Nucleus accumbens (tissue), 56 donors: Measurements from ENCODE around the gene DMTF1.

Experiments used
- DNase-seq, 56 donors: peaks; one replicate each; lab custom pipeline; 2025; lab: John Stamatoyannopoulos, UW

Gene DMTF1

DNA sequence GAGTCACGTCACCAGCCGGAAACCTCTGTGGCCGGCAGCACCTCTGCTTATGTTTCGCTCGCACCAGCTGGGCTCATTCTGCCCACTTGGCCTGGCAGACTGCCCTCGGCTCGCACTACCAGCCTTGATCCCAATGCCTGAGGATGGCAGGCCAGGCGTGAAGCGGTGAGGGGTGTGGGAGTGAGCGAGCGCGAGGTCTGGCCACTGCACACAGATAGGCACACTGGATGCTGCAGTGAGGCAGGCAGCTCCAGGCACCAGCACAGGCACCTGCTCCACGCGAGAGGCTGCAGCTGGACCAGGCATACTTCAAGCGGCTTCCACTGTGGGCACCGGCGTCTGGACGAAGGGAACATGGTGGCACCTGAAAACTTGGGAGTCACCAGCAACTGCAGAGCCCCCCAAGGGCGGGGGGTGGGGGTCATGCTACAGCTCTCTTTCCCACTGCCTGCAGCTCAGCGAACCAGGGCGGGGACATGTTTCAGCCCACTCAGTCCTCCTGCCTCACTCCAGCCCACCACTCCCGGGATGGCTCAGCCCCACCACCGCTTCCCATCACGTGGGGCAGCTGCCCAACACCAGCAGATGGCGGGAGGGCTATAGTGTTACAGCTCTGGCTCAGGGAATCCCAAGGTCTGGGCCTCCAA, 5.4 kb upstream of the DMTF1 start:
- DNase-seq, result no peak

DNA sequence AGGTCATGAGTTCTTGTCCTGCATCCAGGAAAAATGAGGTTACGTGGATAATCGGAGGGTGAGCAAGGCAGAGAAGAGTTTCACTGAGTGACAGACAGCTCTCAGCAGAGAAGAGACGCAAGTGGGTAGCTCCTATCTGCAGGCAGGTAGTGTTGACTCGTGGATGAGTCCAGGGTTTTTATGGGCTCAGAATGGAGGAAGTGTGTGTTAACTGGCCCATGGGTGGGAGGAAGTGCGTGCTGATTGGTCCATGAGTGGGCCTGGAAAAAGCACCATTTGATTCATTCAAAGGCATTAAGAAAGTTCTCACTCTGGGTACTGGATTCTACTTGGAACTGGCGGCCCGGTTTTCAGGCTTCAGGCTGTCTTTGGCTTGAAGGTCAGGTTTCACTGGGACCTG, 4.8 kb upstream of the DMTF1 start:
- no peak for DNase-seq

DNA sequence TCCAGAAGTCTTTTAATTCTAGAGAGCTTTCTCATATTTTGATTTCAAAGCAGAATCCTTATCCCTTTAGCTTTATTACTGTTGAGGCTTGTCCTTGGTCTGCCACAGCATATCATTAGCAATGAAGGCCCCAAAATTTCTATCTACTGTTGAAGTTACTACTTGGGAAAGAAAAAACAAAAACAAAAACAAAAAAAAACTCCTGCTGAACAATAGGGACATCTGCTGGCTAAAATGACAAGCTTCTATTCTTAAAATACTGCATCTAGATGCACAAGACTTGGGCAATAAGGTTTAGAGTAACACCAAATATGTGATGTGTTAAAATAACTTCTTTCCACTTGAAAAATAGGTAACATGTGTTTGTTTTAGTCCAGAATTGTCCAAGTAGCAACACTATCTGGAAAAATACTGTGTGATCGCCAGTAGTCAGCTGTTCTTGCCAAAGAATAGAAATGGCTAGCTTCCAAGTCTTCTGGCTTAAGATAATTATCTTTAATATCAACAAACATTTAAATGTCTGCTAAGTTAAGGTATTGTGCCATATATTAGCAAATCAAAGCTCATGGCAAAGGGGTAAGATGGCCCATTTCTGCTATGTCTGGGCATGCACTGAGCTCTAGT, 3.8 kb upstream of the DMTF1 start:
- no peak for DNase-seq

DNA sequence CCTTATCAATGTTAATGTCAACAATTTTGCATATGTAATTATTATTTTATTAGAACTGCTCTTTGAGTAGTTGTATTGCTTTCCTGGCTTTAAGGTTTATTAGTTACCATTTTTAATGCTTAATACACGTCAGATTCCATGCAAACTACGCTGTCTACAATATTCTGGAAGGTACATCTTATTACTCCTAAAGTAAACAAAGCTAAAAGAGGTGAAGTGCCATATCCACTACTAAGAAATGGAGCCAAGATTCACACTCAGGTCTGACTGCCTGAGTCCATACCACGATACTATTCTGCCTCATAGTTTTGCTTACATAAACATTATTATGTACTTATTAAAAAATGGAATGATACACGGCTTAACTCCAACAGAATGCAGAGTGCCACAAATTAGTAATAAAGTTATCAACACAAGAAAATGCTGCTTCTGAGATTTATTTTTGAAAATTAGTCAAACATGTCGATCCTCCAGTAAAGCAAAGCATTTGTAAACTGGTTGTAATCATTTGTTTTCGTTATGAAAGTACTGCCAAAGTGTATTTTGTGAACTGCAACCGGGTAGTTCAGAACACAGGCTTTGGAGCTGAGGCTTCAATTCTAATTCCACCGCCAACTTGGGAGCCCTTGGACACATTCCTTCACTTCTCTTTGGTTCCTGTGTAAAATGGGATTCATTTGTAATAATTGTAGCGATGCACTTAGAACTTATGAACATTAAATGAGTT, 1.1 kb upstream of the DMTF1 start:
- DNase-seq, result no peak

DNA sequence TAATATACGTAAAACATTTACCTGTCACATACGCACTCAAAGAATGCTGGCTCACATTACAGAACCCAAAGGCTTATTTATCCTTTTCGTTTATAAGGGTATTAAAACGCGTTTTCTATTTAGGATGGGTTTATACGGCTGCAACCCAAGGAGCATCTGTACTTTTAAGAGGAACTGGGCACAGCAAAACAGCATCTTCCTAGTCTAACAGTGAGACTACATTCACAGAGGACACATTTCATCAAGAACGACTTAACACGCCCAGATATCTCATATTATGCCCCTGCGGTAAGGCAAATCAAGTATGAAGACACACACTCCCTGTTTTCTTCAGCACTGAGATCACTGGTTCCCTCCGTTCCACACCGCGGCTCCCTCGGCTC, 533 bp upstream of the DMTF1 start:
- DNase-seq, result no peak

DNA sequence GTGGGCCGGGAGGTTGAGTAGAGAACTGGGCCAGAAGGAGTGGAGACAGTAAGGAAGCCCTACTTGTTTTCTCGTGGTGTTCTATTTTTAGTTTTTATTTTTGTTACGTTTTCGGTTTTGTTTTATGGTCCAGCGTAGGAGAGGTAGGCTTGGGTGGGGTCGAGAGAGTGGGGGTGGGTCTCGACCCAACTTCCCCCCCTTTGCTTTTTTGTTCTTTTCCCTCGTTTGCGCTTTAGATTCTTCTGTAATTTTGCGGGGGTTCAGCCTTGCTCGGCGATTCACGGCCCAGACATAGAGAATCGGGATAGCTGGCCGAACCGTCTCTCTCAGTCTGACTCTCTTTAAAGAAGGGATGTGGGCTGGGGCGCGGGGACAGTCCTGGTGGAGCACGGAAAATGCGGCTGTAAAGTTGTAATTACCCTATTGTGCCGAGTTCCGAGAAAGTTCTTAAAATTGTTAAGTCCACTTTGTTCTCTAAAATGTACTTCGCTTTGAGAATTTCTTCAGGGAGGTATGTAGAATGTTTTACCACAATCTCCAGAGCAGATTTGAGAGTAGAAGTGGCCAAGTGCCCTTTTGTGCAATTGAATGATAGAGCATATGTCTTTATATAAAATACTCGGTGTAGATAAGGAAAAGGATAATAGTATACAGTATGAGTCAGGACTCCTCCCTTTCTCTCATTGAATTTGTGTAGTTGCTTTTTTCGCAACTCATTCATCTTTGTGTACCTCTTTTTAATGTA, 816 bp downstream of the DMTF1 start:
- peak in 24 of 56 donors; percentile 2 to 65 (median 34) for DNase-seq

DNA sequence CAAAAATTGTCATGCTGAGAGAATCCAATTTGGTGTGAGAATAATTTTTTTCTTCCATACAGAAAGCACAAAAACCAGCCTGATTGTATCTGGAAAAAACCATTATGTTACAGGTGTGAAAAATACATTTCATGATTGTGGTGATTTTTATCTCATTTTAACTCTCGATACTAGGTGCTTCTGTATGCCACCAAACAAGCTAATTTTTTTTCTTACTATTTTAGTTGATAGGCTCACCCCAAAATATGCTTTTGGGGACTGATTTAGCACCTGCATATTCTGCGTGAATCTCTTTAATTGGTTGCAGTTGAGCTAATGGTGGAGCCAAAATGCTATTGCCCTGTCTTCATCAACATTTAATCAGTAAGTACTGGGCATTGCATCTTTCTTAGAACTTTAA, 1.9 kb downstream of the DMTF1 start:
- DNase-seq, result no peak

DNA sequence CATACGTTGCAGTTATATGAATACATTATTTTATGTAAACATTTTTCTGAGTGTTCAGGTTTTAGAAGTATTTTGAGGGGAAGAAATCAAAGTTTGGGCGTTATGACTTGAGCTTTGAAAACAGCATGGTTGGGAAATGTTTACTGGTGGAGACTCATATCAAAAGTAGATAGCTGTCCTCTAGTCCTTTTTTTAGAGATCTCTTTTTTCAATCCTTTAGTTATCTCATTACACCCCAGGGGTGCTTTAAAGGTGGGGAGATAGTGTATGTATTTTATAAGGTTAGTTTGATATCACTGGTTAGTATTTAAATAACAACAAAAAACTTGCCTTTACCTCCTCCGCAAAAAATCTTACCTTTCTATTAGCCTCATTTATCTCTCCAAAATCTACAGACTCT, 2.3 kb downstream of the DMTF1 start:
- no peak for DNase-seq

DNA sequence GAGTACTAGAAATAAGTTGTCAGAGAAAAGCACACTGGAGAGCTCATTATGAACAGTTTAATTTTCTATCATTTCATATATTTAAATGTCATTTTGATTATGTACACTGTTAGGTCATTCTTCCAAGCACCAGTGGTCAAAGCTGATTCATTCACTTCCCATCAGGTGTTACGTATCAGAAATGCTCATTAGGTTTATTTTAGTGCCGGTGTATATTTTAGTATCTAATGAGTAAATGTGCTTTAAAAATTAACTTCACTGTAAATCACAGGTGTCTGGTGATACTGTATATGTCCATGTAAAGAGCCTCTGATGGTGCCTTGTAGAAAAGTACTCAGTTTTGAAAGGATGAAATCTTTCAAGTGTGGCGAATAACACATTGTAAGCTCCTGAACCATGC, 3.5 kb downstream of the DMTF1 start:
- no peak for DNase-seq

DNA sequence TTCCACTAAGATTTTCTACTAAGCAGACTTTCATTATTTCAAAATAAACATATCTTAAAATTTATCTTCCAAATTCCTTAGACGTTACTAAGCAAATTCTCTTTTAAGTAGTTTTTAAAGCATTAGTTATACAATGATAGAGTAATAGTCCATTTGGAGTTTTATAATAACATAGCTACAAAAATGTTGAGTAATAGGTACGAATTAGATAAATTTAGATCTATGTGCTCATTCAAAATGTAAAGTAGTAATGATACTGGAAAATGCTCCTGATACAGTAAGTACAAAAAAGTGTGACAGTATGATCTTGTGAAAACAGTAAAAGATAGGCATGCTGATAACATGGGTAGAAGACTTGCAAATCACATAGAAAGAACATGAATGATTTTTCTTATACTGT, 4.5 kb downstream of the DMTF1 start:
- DNase-seq, result no peak

DNA sequence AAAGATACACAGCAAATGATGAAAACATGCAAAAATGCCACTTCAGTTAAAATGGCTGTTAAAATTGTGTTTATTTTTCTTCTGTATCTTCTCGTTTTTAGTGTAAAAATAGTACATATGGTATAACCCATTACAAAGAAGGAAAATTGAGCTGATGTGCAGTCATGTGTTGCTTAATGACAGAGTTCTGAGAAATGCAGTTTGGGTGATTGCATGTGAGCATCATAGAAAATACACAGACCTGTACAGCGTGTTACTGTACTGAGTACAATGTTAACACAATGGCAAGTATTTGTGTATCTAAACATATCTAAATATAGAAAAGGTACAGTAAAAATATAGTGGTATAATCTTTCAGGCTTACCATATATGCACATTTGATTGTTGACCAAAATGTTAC, 7.3 kb downstream of the DMTF1 start:
- no peak for DNase-seq

DNA sequence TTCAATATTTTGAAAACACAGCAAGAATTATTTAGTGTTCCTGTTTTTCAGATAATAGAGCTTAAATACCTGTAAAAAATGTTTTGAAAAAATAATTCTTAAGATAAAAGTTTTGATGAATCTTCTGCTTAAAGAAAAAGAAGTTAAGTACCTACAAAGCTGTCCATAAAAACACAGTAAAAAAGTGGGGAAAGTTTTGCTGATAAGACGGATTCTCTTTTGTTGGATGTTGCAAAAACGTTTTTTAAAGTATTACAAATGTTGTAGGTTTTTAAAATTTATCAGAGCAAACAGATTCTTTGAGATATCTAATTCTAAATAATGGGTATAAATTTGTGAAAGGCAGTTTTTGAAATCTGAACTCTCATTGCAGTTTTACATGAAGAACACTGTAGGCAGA, 12.2 kb downstream of the DMTF1 start:
- no peak for DNase-seq

DNA sequence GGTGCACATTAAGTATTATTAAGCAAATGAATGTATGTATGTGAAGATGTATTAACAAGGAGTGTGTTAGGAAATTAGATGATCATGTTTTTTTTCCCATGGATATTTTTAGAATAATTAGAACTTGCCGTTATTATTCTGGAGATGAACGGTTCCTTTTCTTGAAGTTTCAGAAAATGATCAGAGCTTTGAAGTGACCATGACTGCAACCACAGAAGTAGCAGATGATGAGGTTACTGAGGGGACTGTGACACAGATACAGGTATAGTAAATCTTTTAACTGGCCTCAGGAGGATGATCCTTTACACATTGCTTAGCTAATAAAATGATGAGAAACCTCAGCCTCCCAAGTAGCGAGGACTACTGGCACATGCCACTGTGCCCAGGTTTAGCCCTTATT, 18.6 kb downstream of the DMTF1 start:
- DNase-seq, result no peak

DNA sequence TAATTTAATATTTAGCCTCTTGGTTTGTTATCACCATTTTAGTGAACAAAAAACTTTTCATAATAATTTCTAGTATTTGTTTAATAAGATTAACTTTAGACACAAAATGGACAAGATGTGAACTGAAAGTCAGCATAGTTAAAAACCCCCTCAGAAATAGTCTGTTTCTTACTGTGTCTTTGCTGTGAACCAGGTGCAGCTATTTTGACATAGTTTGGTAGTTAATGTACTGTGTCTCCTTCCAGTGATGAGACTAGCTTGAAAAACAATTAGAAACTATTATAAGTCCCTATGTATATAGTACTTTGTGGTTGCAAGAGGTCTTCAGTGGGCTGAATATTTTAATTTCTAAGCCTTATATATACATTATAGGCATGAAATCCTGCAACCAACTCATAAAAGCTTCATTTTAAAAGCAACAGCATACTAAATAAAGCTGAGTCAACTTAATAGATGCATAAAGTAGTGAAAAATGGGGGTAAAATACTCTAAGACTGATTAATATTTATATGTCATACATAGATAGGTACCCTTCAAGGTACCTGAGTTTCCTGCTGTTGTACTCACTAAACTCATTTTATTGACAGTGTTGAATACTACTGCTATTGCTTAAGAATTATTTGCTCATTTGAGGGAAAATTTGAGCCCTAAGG, 19.2 kb downstream of the DMTF1 start:
- no peak for DNase-seq

DNA sequence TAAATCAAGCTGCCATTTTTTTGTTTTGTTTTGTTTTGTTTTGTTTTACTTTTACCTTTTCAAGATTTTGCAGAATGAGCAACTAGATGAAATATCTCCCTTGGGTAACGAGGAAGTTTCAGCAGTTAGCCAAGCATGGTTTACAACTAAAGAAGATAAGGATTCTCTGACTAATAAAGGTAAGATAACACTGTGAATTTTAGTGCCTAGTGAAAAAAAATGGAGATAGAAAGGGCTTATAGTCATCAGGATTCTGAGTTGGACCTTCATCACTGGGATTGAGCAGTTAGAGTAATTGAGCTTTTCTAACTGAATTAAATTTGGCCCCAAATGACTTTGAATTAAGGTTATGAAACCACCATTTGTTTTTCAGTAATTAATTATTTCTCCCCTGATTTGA, 21.2 kb downstream of the DMTF1 start:
- no peak for DNase-seq

DNA sequence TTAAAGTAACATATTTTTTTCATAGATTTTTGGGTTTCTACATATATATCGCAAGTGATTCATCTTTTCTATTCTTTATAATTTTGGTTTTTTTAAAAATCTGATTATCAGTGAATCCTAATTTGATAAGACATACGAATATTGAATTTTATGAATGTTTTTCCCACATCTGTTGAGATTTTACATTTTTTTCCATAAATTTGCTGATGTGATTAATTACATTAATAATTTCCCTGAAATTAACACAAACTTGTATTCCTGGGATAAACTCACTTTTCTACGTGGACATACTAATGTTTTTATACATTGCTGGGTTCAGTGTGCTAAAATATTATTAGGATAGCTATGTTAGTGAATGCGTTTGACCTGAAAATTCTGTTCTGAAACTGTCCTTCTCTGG, 26.1 kb downstream of the DMTF1 start:
- DNase-seq, result no peak

DNA sequence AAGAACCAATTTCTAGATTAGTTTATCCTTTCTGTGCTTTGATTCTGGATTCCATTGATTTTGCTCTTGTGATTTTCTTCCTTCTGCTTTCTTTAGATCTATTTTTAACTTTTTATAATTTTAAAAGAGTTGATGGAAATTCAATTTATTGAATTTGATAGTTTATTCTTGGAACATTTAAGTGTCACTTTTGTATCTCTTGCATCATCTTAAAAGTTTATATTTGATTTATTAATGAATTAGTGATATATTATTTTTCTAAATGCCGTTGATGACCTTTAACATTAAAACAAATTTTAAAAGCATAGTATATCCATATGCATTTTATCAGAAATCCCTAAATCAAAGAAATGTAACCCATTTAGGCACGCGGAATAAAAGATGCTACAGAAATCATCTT, 26.9 kb downstream of the DMTF1 start:
- DNase-seq, result no peak

DNA sequence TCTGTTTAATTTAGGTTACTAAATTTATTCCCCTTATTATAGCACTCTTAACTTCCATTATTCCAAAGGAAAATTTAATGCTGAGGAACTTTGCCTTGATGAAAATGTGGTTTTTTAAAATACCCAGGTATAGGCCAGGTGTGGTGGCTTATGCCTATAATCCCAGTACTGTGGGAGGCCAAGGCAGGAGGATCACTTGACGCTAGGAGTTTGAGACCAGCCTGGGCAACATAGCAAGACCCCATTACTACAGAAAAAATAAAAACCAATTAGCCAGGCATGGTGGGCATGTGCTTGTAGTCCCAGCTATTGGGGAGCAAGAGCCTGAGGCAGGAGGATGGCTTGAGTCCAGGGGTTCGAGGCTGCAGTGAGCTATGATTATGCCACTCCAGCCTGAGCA, 34.9 kb downstream of the DMTF1 start:
- DNase-seq, result no peak

DNA sequence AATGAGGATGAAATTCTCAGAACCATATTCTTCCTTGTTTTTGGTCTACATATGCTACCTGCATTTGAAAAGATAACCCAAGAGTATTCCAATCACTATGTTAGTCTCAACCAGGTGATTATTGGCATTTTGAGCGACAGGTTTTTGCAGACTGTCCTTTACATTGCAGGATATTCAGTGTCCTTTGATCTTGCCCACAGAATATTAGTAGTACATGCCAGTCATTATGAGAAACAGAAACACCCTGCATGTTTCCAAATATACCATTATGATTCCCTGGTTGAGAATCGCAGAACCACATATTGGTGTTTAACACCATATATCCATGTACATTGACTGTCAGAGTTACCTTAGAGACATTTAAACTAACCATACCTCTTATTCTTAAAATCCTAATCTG, 36.7 kb downstream of the DMTF1 start:
- DNase-seq, result no peak

DNA sequence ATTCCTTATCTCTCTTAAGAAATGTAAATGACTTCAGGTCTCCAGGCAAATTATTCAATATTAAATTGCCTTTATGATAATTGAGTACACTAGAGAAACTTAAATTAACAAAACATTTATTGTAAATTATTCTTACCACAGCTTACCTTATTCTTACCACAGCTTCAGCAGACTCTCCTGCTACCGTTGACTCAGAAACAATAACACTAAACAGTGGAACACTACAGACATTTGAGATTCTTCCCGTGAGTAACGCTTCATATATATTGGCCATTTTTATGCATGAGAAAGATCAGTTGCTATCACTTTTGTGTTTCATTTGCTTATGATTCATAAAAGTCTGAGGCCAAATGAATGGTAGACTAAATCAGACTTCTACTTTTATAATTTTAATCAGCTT, 38.5 kb downstream of the DMTF1 start:
- DNase-seq, result no peak
